ENCODE data around the gene IP6K2.

The IP6K2 gene

GRCh38 chr3:48702320-48702920, 14.6 kb downstream of the IP6K2 start:
- no peaks in the 10 kb centered on the region for H3K9me3 Mint-ChIP-seq
- H3K4me3 Mint-ChIP-seq, result no peak overlapping the region
- peak overlapping the region; percentile 41 for H3K27ac Mint-ChIP-seq
- peaks cover 24% of the 10 kb centered on the region for H3K4me1 Mint-ChIP-seq
- DNase-seq (ENCODE audit: low spot score in 2 of 2), result no peak
- ATAC-seq, result no peak
- H3K36me3 Mint-ChIP-seq, result peaks cover 90% of the 10 kb centered on the region

- no peak for ATAC-seq
- no peak for DNase-seq (ENCODE audit: low spot score in 2 of 2)
- Mint-ChIP-seq H3K4me1 (peaks cover 24% of the 10 kb centered on the region), H3K27ac (no peak overlapping the region), H3K4me3 (no peak overlapping the region), H3K9me3 (no peaks in the 10 kb centered on the region), H3K36me3 (peaks cover 86% of the 10 kb centered on the region)
These were observed 16.2 kb downstream of the IP6K2 start for GRCh38 chr3:48700731-48701405.

GRCh38 chr3:48698891-48699290, 18.1 kb downstream of the IP6K2 start:
- H3K27ac Mint-ChIP-seq, result no peak overlapping the region
- ATAC-seq, result no peak
- H3K36me3 Mint-ChIP-seq, result peaks cover 86% of the 10 kb centered on the region
- no peak overlapping the region for H3K4me3 Mint-ChIP-seq
- peaks cover 19% of the 10 kb centered on the region for H3K4me1 Mint-ChIP-seq
- no peaks in the 10 kb centered on the region for H3K9me3 Mint-ChIP-seq
- DNase-seq (ENCODE audit: low spot score in 2 of 2), result no peak

GRCh38 chr3:48697952-48698351, 19.1 kb downstream of the IP6K2 start:
- H3K27ac Mint-ChIP-seq, result no peak overlapping the region
- no peaks in the 10 kb centered on the region for H3K9me3 Mint-ChIP-seq
- H3K4me3 Mint-ChIP-seq, result no peak overlapping the region
- ATAC-seq (peak; percentile 34), DNase-seq (ENCODE audit: low spot score in 2 of 2) (no peak)
- peaks cover 87% of the 10 kb centered on the region for H3K36me3 Mint-ChIP-seq
- H3K4me1 Mint-ChIP-seq, result peaks cover 19% of the 10 kb centered on the region

- H3K4me1 Mint-ChIP-seq, result peaks cover 10% of the 10 kb centered on the region
- peaks cover 87% of the 10 kb centered on the region for H3K36me3 Mint-ChIP-seq
- no peak overlapping the region for H3K4me3 Mint-ChIP-seq
- no peak overlapping the region for H3K27ac Mint-ChIP-seq
- no peaks in the 10 kb centered on the region for H3K9me3 Mint-ChIP-seq
- no peak for ATAC-seq
- DNase-seq (ENCODE audit: low spot score in 2 of 2), result no peak
These were observed 20.4 kb downstream of the IP6K2 start for GRCh38 chr3:48696601-48697000.

GRCh38 chr3:48696156-48696555, 20.9 kb downstream of the IP6K2 start:
- H3K4me1 Mint-ChIP-seq, result peaks cover 10% of the 10 kb centered on the region
- ATAC-seq (no peak), DNase-seq (ENCODE audit: low spot score in 2 of 2) (no peak)
- no peak overlapping the region for H3K27ac Mint-ChIP-seq
- no peaks in the 10 kb centered on the region for H3K9me3 Mint-ChIP-seq
- H3K4me3 Mint-ChIP-seq, result no peak overlapping the region
- peaks cover 87% of the 10 kb centered on the region for H3K36me3 Mint-ChIP-seq

- Mint-ChIP-seq H3K27ac (no peak overlapping the region), H3K36me3 (peaks cover 87% of the 10 kb centered on the region), H3K4me3 (no peak overlapping the region), H3K9me3 (no peaks in the 10 kb centered on the region), H3K4me1 (peaks cover 10% of the 10 kb centered on the region)
- ATAC-seq (no peak), DNase-seq (ENCODE audit: low spot score in 2 of 2) (no peak)
These were observed 21.6 kb downstream of the IP6K2 start for GRCh38 chr3:48695393-48695753.

GRCh38 chr3:48694610-48695392, 22.2 kb downstream of the IP6K2 start:
- DNase-seq (ENCODE audit: low spot score in 2 of 2), result no peak

GRCh38 chr3:48693826-48694225, 23.2 kb downstream of the IP6K2 start:
- Mint-ChIP-seq H3K9me3 (no peaks in the 10 kb centered on the region), H3K36me3 (peaks cover 87% of the 10 kb centered on the region), H3K4me3 (no peak overlapping the region), H3K4me1 (peaks cover 2% of the 10 kb centered on the region), H3K27ac (no peak overlapping the region)
- ATAC-seq (no peak), DNase-seq (ENCODE audit: low spot score in 2 of 2) (no peak)

More at GRCh38 chr3:48694610-48695392, 22.2 kb downstream of the IP6K2 start:
- peaks cover 87% of the 10 kb centered on the region for H3K36me3 Mint-ChIP-seq
- H3K4me1 Mint-ChIP-seq, result peaks cover 10% of the 10 kb centered on the region
- no peaks in the 10 kb centered on the region for H3K9me3 Mint-ChIP-seq
- no peak for ATAC-seq
- H3K27ac Mint-ChIP-seq, result no peak overlapping the region
- H3K4me3 Mint-ChIP-seq, result no peak overlapping the region

- DNase-seq (ENCODE audit: low spot score in 2 of 2) (no peak), ATAC-seq (peak; percentile 25)
- H3K36me3 Mint-ChIP-seq, result peaks cover 95% of the 10 kb centered on the region
These were observed 24.5 kb downstream of the IP6K2 start for GRCh38 chr3:48692551-48692950.

GRCh38 chr3:48690846-48691458, 26.1 kb downstream of the IP6K2 start:
- H3K4me3 Mint-ChIP-seq, result no peak overlapping the region

More at GRCh38 chr3:48692551-48692950, 24.5 kb downstream of the IP6K2 start:
- no peak overlapping the region for H3K27ac Mint-ChIP-seq
- no peaks in the 10 kb centered on the region for H3K4me1 Mint-ChIP-seq
- no peaks in the 10 kb centered on the region for H3K9me3 Mint-ChIP-seq
- H3K4me3 Mint-ChIP-seq, result no peak overlapping the region

GRCh38 chr3:48689384-48689783, 27.6 kb downstream of the IP6K2 start:
- DNase-seq (ENCODE audit: low spot score in 2 of 2) (no peak), ATAC-seq (no peak)
- H3K36me3 Mint-ChIP-seq, result peaks cover 78% of the 10 kb centered on the region
- peaks cover 20% of the 10 kb centered on the region for H3K4me1 Mint-ChIP-seq
- no peaks in the 10 kb centered on the region for H3K9me3 Mint-ChIP-seq
- H3K27ac Mint-ChIP-seq, result peak overlapping the region; percentile 45
- no peak overlapping the region for H3K4me3 Mint-ChIP-seq

More at GRCh38 chr3:48690846-48691458, 26.1 kb downstream of the IP6K2 start:
- Mint-ChIP-seq H3K4me1 (peaks cover 10% of the 10 kb centered on the region), H3K27ac (peak overlapping the region; percentile 58), H3K36me3 (peaks cover 94% of the 10 kb centered on the region), H3K9me3 (no peaks in the 10 kb centered on the region)
- ATAC-seq, result no peak
- DNase-seq (ENCODE audit: low spot score in 2 of 2), result no peak

GRCh38 chr3:48688737-48689075, 28.3 kb downstream of the IP6K2 start:
- H3K9me3 Mint-ChIP-seq, result no peaks in the 10 kb centered on the region
- H3K4me3 Mint-ChIP-seq, result no peak overlapping the region
- DNase-seq (ENCODE audit: low spot score in 2 of 2), result no peak
- ATAC-seq, result no peak
- no peak overlapping the region for H3K27ac Mint-ChIP-seq
- peaks cover 26% of the 10 kb centered on the region for H3K4me1 Mint-ChIP-seq
- H3K36me3 Mint-ChIP-seq, result peaks cover 72% of the 10 kb centered on the region

GRCh38 chr3:48688032-48688736, 28.8 kb downstream of the IP6K2 start:
- peaks cover 32% of the 10 kb centered on the region for H3K4me1 Mint-ChIP-seq
- DNase-seq (ENCODE audit: low spot score in 2 of 2) (no peak), ATAC-seq (no peak)
- peaks cover 66% of the 10 kb centered on the region for H3K36me3 Mint-ChIP-seq
- no peaks in the 10 kb centered on the region for H3K9me3 Mint-ChIP-seq
- H3K4me3 Mint-ChIP-seq, result no peak overlapping the region
- H3K27ac Mint-ChIP-seq, result no peak overlapping the region

- peaks cover 39% of the 10 kb centered on the region for H3K4me1 Mint-ChIP-seq
- DNase-seq (ENCODE audit: low spot score in 2 of 2) (peak in 1 of 2 donors; percentile 48), ATAC-seq (no peak)
- no peaks in the 10 kb centered on the region for H3K9me3 Mint-ChIP-seq
- no peak overlapping the region for H3K27ac Mint-ChIP-seq
- no peak overlapping the region for H3K4me3 Mint-ChIP-seq
- peaks cover 62% of the 10 kb centered on the region for H3K36me3 Mint-ChIP-seq
These were observed 29.8 kb downstream of the IP6K2 start for GRCh38 chr3:48687220-48687678.
